OCI-LY3 (cell line): Measurements from ENCODE around the gene AMELX.

ENCODE experiments used
- H2AFZ ChIP-seq: fragments of 200-600, 300-600 bp; shearing (Covaris generic); 2 replicates; pipeline ENCODE4 v1.6.0; 2014; ENCODE audit warnings: antibody characterized with exemption, low read depth, low read length
- H3K27ac ChIP-seq: fragments of 200-600, 300-600 bp; sonication (generic); 2 replicates; pipeline ENCODE4 v1.5.1; 2014; ENCODE audit warnings: mild to moderate bottlenecking, low read length, moderate library complexity, mixed read lengths
- H3K27me3 ChIP-seq: fragments of 200-600, 300-600 bp; sonication (generic); 2 replicates; pipeline ENCODE4 v1.6.1; 2014; ENCODE audit warnings: low read depth, low read length, mixed read lengths
- H3K36me3 ChIP-seq: fragments of 200-600, 300-600 bp; sonication (generic); replicated peaks from 2 replicates; pipeline ENCODE3; 2014; ENCODE audit warnings: low read depth, low read length, mixed read lengths
- H3K4me1 ChIP-seq: fragments of 300-600, 200-600 bp; sonication (generic); 2 replicates; pipeline ENCODE4 v1.6.1; 2014; ENCODE audit warnings: low read length, mixed read lengths
- H3K4me2 ChIP-seq: fragments of 200-600, 300-600 bp; sonication (generic); 2 replicates; pipeline ENCODE4 v1.6.1; 2014; ENCODE audit warnings: low read length, mixed read lengths
- H3K4me3 ChIP-seq: fragments of 300-600, 200-600 bp; sonication (generic); 2 replicates; pipeline ENCODE4 v1.5.1; 2014; ENCODE audit warnings: antibody characterized with exemption, mild to moderate bottlenecking, low read length, moderate library complexity
- H3K79me2 ChIP-seq: fragments of 300-600, 200-600 bp; shearing (Covaris generic); 2 replicates; pipeline ENCODE4 v1.6.1; 2014; ENCODE audit warnings: mild to moderate bottlenecking, low read length, mixed read lengths
- H3K9ac ChIP-seq: fragments of 300-600, 200-600 bp; shearing (Covaris generic); 2 replicates; pipeline ENCODE4 v1.6.0; 2014; ENCODE audit warnings: mild to moderate bottlenecking, low read length, moderate library complexity
- H3K9me3 ChIP-seq: fragments of 200-600, 300-600 bp; shearing (Covaris generic); 2 replicates; pipeline ENCODE4 v1.6.1; 2014; ENCODE audit warnings: low read length, mixed read lengths; ENCODE audit not compliant: insufficient read depth
- H4K20me1 ChIP-seq: fragments of 200-600, 300-600 bp; sonication (generic); 2 replicates; pipeline ENCODE4 v1.6.1; 2016; ENCODE audit warnings: low read length, mixed read lengths; ENCODE audit not compliant: insufficient read depth
- CTCF ChIP-seq: fragments of 200-600, 300-600 bp; sonication (generic); IDR thresholded peaks from 2 replicates; pipeline ENCODE4 v1.5.1; 2014; ENCODE audit warnings: antibody characterized with exemption, low read length, low read depth
- EZH2phosphoT487 ChIP-seq: fragments of 200-600 bp; shearing (Covaris generic); IDR thresholded peaks from 2 replicates; pipeline ENCODE4 v1.6.1; 2018; ENCODE audit warnings: antibody characterized with exemption, mixed run types, low read depth

Gene AMELX

DNA sequence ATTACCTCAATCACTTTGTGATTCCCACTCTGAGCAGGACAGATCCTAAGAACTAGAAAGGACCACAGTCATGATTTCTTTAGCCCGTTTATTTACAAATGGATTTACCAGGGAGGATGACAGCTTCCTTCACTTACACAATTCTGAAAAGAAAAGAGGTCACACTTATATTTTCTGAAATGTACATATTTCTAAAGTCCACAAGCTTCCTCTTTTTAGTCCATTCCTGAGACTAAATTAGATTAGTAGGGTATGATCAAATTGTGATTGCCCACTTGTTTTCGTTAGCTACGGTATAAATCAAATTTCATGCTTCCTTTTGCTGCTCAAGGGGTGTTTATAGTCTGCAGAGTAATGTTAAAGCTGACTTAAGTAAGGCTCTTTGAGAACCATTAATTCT is 7.6 kb upstream of the AMELX start:
- Histone ChIP-seq H3K9me3 (no peaks in the 10 kb centered on the region), H2AFZ (no peak overlapping the region), H3K9ac (no peak overlapping the region), H3K79me2 (no peaks in the 10 kb centered on the region), H3K4me3 (no peak overlapping the region), H3K36me3 (no peaks in the 10 kb centered on the region), H3K27me3 (no peaks in the 10 kb centered on the region), H3K4me1 (no peaks in the 10 kb centered on the region), H3K27ac (no peak overlapping the region), H4K20me1 (no peaks in the 10 kb centered on the region), H3K4me2 (no peak overlapping the region)
- TF ChIP-seq CTCF (no peak), EZH2phosphoT487 (no peak)

GRCh38 chrX:11287505-11287904 is 5.7 kb upstream of the AMELX start:
- Histone ChIP-seq H3K36me3 (no peaks in the 10 kb centered on the region), H2AFZ (no peak overlapping the region), H3K27me3 (no peaks in the 10 kb centered on the region), H3K4me3 (no peak overlapping the region), H3K9me3 (no peaks in the 10 kb centered on the region), H3K79me2 (no peaks in the 10 kb centered on the region), H4K20me1 (no peaks in the 10 kb centered on the region), H3K4me2 (no peak overlapping the region), H3K27ac (no peak overlapping the region), H3K4me1 (no peaks in the 10 kb centered on the region), H3K9ac (no peak overlapping the region)
- TF ChIP-seq EZH2phosphoT487 (no peak), CTCF (no peak)

- Histone ChIP-seq H3K36me3 (no peaks in the 10 kb centered on the region), H3K27ac (no peak overlapping the region), H4K20me1 (no peaks in the 10 kb centered on the region), H3K79me2 (no peaks in the 10 kb centered on the region), H3K27me3 (no peaks in the 10 kb centered on the region), H3K4me2 (no peak overlapping the region), H3K4me1 (no peaks in the 10 kb centered on the region), H2AFZ (no peak overlapping the region), H3K9ac (no peak overlapping the region), H3K4me3 (no peak overlapping the region), H3K9me3 (no peaks in the 10 kb centered on the region)
- no peak for TF ChIP-seq CTCF
- no peak for TF ChIP-seq EZH2phosphoT487
These were observed 2.7 kb upstream of the AMELX start for GRCh38 chrX:11290416-11291102.

DNA sequence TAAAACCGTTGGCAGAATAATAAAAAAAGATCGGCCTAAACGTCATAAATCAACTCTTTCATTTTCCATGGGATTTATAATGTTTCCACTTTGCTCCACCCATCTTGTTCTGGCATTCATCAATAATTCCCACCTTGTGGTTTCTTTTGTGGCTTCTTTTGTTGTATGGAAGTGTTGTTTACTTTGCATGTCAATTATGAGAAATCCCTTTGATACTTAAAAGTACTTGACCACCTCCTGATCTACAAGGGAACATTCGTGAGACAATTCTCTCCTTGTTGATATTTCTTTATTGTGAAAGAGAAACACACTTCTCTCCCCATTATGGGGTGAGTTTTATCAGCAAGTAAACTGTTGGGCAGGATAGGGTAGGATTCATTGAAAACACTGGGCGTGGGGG is 2.8 kb downstream of the AMELX start:
- no peak overlapping the region for H3K4me3 ChIP-seq
- H3K36me3 ChIP-seq: no peaks in the 10 kb centered on the region
- no peaks in the 10 kb centered on the region for H3K79me2 ChIP-seq
- no peaks in the 10 kb centered on the region for H3K9me3 ChIP-seq
- H2AFZ ChIP-seq: no peak overlapping the region
- no peak overlapping the region for H3K4me2 ChIP-seq
- H4K20me1 ChIP-seq: no peaks in the 10 kb centered on the region
- no peaks in the 10 kb centered on the region for H3K4me1 ChIP-seq
- TF ChIP-seq CTCF (no peak), EZH2phosphoT487 (no peak)
- H3K27me3 ChIP-seq: no peaks in the 10 kb centered on the region
- H3K9ac ChIP-seq: no peak overlapping the region
- no peak overlapping the region for H3K27ac ChIP-seq
